GM12873 (cell line): ENCODE results near the gene TUNAR.

ENCODE experiments used
- TF ChIP-seq, protein P1 (sequence below): IDR thresholded peaks from 2 replicates; pipeline ENCODE4 v1.5.1; 2012; ENCODE audit warnings: low read depth, mild to moderate bottlenecking, moderate library complexity, low read length, control low read depth; ENCODE audit not compliant: insufficient read depth; ENCODE audit errors: missing control alignments

TUNAR gene

DNA sequence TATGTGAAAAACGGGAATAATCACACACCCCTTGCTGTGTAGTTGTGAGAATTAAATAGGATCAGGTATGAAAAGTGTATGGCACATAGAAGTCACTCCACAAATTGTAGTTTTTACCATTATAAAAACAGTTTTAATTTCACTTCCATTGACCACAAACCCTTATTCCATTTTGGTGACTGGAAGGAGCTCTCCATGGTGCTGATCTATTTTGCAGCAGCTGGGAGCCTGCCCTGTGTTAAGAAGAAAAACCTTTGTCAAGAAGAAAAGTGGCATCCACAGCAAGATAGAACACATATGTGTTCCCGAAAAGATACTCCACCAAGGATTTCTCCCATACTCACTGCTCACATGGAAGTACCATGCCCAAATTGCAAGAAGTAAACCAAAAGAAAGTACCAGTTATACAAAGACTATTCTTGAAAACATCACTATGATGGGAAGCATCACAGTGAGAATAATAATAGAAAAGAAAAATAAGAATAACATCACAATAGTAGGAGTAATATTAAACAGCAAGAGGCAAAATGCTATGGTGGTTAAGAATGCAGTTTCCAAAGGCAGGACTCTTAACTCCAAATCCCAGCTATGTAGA, 58.7 kb downstream of the TUNAR start:
- TF ChIP-seq, protein P1, sequence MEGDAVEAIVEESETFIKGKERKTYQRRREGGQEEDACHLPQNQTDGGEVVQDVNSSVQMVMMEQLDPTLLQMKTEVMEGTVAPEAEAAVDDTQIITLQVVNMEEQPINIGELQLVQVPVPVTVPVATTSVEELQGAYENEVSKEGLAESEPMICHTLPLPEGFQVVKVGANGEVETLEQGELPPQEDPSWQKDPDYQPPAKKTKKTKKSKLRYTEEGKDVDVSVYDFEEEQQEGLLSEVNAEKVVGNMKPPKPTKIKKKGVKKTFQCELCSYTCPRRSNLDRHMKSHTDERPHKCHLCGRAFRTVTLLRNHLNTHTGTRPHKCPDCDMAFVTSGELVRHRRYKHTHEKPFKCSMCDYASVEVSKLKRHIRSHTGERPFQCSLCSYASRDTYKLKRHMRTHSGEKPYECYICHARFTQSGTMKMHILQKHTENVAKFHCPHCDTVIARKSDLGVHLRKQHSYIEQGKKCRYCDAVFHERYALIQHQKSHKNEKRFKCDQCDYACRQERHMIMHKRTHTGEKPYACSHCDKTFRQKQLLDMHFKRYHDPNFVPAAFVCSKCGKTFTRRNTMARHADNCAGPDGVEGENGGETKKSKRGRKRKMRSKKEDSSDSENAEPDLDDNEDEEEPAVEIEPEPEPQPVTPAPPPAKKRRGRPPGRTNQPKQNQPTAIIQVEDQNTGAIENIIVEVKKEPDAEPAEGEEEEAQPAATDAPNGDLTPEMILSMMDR = no peak

- TF ChIP-seq, protein P1 = no peak
Measured at GRCh38 chr14:95936041-95936440, 59.4 kb downstream of the TUNAR start.

DNA sequence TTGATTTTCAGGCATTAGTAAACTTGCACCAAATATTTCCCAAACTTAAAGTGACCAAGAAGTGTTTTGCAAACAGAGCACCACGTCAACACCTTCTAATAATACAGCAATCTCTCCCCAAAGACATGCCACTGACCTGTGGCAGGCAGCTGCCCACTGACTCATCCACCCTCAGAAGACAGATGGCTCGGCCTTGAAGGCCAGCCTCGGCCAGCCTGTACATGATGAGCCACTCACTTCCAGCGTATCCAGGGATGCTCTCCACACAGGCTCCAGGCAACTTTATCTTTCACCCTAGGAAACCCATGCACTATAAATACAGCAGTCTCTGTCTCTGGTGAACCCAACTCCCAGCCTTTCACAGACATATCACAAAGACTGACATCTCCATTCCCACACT, 62.7 kb downstream of the TUNAR start:
- TF ChIP-seq, protein P1 = no peak

DNA sequence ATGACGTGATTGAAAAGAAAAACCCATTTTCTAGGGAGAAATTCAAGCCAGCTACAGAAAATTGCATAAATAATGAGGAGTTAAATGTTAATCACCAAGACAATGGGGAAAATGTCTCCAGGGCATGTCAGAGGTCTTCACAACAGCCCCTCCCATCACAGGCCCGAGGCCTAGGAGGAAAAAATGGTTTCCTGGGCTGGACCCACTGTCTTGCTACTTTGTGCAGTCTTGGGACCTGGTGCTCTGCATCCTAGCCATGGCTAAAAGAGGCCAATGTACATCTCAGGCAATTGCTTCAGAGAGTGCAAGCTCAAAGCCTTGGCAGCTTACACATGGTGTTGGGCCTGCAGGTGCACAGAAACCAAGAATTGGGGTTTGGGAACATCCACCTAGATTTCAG, 65.3 kb downstream of the TUNAR start:
- TF ChIP-seq, protein P1 = no peak

GRCh38 chr14:95943699-95944098, 67.1 kb downstream of the TUNAR start:
- TF ChIP-seq, protein P1 = no peak

DNA sequence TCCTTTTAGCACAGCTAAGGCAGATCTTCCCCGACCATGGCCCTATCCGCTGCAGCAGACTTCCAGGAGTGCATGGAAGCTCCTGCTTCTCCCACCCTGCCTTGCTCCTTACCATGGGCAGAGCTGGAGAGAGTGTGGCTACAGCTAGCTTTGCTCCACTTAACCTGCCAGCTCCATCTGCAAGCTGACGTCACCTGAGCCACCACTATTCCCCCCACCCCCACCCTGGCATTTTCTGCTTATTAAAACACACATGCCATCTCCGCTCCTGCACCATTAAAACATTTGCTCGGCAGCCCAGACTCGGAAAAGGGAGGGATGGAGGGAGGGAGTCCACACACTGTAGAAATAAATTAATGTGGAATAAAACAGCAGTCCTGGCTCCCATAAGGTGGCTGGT, 67.8 kb downstream of the TUNAR start:
- TF ChIP-seq, protein P1 = no peak

DNA sequence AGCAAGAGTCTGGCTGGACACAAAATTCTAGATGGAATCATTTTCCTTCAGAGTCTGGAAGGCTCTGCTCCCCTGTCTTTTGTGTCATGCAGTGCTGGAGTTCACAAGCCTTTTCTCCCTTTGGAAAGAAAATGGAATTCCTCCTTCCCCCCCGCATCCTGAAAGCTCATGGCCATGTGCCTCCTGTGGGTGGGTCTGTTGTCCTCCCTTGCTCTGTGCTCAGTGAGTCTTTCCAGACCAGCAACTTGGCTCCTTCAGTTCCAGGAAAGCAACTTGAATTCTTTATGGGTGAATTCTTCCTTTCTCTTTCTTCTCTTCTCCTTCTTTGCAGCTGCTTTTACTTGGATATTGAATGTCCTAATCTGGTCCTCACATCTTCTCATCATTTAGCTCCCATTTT, 70.2 kb downstream of the TUNAR start:
- TF ChIP-seq, protein P1 = no peak
